Stimulated activated naive B cell treated with anti-CD40 and anti-IgM and Interleukin-4, amounts not matched to agents 10 μg/mL and 1 μg/mL and 100 μg/mL, for 72 hours (primary cell): Measurements from ENCODE around the gene RUBCN.
A peak's percentile ranks its signal among the peaks of the same experiment; 100 is the strongest.
"Not testable (repeated sequence)": the region's sequence is repeated elsewhere in the genome, so short reads cannot be mapped to it uniquely, and the experiment has no call there.

Experiments
- ATAC-seq, 2 donors: fragments of 150-1000 bp; cut with Tn5 transposase; replicated peaks; 2 replicates each; pipeline ENCODE4 v1.10.0; 2021; ENCODE audit warnings: moderate library complexity in 1 of 2
- DNase-seq: peaks from one replicate; pipeline ENCODE4 v3.0.0; 2021
- H3K27ac Mint-ChIP-seq: one replicate; pipeline ENCODE4 v1.8.0; 2022; ENCODE audit warnings: mild to moderate bottlenecking, mixed read lengths
- H3K27me3 Mint-ChIP-seq, 2 donors: one replicate each; pipeline ENCODE4 v1.8.0; 2022; ENCODE audit warnings: mixed read lengths in 2 of 2
- H3K36me3 Mint-ChIP-seq, 2 donors: one replicate each; pipeline ENCODE4 v1.8.0; 2022; ENCODE audit warnings: mixed read lengths in 2 of 2, mild to moderate bottlenecking in 1 of 2
- H3K4me1 Mint-ChIP-seq, 2 donors: one replicate each; pipeline ENCODE4 v1.8.0; 2022; ENCODE audit warnings: mixed read lengths in 2 of 2, mild to moderate bottlenecking in 1 of 2
- H3K4me3 Mint-ChIP-seq, 2 donors: one replicate each; pipeline ENCODE4 v1.8.0; 2022; ENCODE audit warnings: mild to moderate bottlenecking in 2 of 2, mixed read lengths in 2 of 2, moderate library complexity in 1 of 2
- H3K9me3 Mint-ChIP-seq, 2 donors: one replicate each; pipeline ENCODE4 v1.8.0; 2022; ENCODE audit warnings: mixed read lengths in 2 of 2, mild to moderate bottlenecking in 1 of 2

The RUBCN gene

GRCh38 chr3:197748597-197749314 is 12.1 kb upstream of the RUBCN start:
- no peaks in the 10 kb centered on the region for H3K9me3 Mint-ChIP-seq
- DNase-seq (no peak), ATAC-seq (no peak)
- H3K27ac Mint-ChIP-seq: peak overlapping the region; percentile 94
- peaks cover 7 to 17% of the 10 kb centered on the region in 2 donors for H3K36me3 Mint-ChIP-seq
- no peaks in the 10 kb centered on the region for H3K27me3 Mint-ChIP-seq
- peaks cover 22 to 39% of the 10 kb centered on the region in 2 donors for H3K4me1 Mint-ChIP-seq
- H3K4me3 Mint-ChIP-seq: peak overlapping the region; percentile 92 to 97

GRCh38 chr3:197746801-197747237 is 10.1 kb upstream of the RUBCN start:
- Mint-ChIP-seq H3K27ac (no peak overlapping the region), H3K9me3 (no peaks in the 10 kb centered on the region), H3K27me3 (no peaks in the 10 kb centered on the region), H3K4me1 (peaks cover 15 to 30% of the 10 kb centered on the region in 2 donors), H3K36me3 (peaks cover 9 to 21% of the 10 kb centered on the region in 2 donors), H3K4me3 (no peak overlapping the region)
- no peak for DNase-seq
- ATAC-seq: no peak

- peaks cover 7 to 19% of the 10 kb centered on the region in 2 donors for H3K36me3 Mint-ChIP-seq
- peaks cover 13 to 27% of the 10 kb centered on the region in 2 donors for H3K4me1 Mint-ChIP-seq
- DNase-seq: no peak
- H3K9me3 Mint-ChIP-seq: no peaks in the 10 kb centered on the region
- no peaks in the 10 kb centered on the region for H3K27me3 Mint-ChIP-seq
- ATAC-seq: no peak
- H3K27ac Mint-ChIP-seq: no peak overlapping the region
- no peak overlapping the region for H3K4me3 Mint-ChIP-seq
These were observed 9.5 kb upstream of the RUBCN start for GRCh38 chr3:197746209-197746608.

- H3K4me1 Mint-ChIP-seq: peaks cover 9 to 22% of the 10 kb centered on the region in 2 donors
- H3K9me3 Mint-ChIP-seq: no peaks in the 10 kb centered on the region
These were observed 6.1 kb upstream of the RUBCN start for GRCh38 chr3:197742787-197743186.

GRCh38 chr3:197737749-197738462 is 1.2 kb upstream of the RUBCN start:
- no peak overlapping the region for H3K27ac Mint-ChIP-seq

More at GRCh38 chr3:197742787-197743186, 6.1 kb upstream of the RUBCN start:
- H3K36me3 Mint-ChIP-seq: peaks cover 2 to 5% of the 10 kb centered on the region in 2 donors
- DNase-seq (no peak), ATAC-seq (no peak)
- no peak overlapping the region for H3K27ac Mint-ChIP-seq
- no peaks in the 10 kb centered on the region for H3K27me3 Mint-ChIP-seq
- no peak overlapping the region for H3K4me3 Mint-ChIP-seq

GRCh38 chr3:197737319-197737649 is 580 bp upstream of the RUBCN start:
- Mint-ChIP-seq H3K27ac (peak overlapping the region; percentile 99), H3K4me1 (peaks cover 24 to 51% of the 10 kb centered on the region in 2 donors)
- ATAC-seq: no peak

More at GRCh38 chr3:197737749-197738462, 1.2 kb upstream of the RUBCN start:
- DNase-seq (no peak), ATAC-seq (no peak)
- Mint-ChIP-seq H3K4me3 (peak overlapping the region; percentile 88 to 98), H3K4me1 (peaks cover 20 to 45% of the 10 kb centered on the region in 2 donors), H3K27me3 (no peaks in the 10 kb centered on the region), H3K36me3 (peaks cover 20 to 33% of the 10 kb centered on the region in 2 donors), H3K9me3 (no peaks in the 10 kb centered on the region)

GRCh38 chr3:197736010-197736490 is 654 bp downstream of the RUBCN start:
- peaks cover 0 to 2% of the 10 kb centered on the region in 2 donors for H3K9me3 Mint-ChIP-seq
- H3K27me3 Mint-ChIP-seq: no peaks in the 10 kb centered on the region
- DNase-seq: peak; percentile 70
- peaks cover 29 to 59% of the 10 kb centered on the region in 2 donors for H3K4me1 Mint-ChIP-seq
- H3K36me3 Mint-ChIP-seq: peaks cover 33 to 48% of the 10 kb centered on the region in 2 donors
- peak overlapping the region; percentile 99 for H3K27ac Mint-ChIP-seq
- ATAC-seq: peak; percentile 46 to 54
- H3K4me3 Mint-ChIP-seq: peak overlapping the region; percentile 88 to 98

More at GRCh38 chr3:197737319-197737649, 580 bp upstream of the RUBCN start:
- Mint-ChIP-seq H3K36me3 (peaks cover 25 to 39% of the 10 kb centered on the region in 2 donors), H3K9me3 (no peaks in the 10 kb centered on the region), H3K27me3 (no peaks in the 10 kb centered on the region), H3K4me3 (peak overlapping the region; percentile 88 to 98)
- no peak for DNase-seq

- peak overlapping the region; percentile 84 for H3K27ac Mint-ChIP-seq
- no peaks in the 10 kb centered on the region for H3K27me3 Mint-ChIP-seq
- peaks cover 0 to 4% of the 10 kb centered on the region in 2 donors for H3K9me3 Mint-ChIP-seq
- peaks cover 34 to 71% of the 10 kb centered on the region in 2 donors for H3K4me1 Mint-ChIP-seq
- peak overlapping the region; percentile 70 to 88 for H3K4me3 Mint-ChIP-seq
- DNase-seq: peak; percentile 44
- ATAC-seq: peak; percentile 45 to 58
- peaks cover 42 to 58% of the 10 kb centered on the region in 2 donors for H3K36me3 Mint-ChIP-seq
These were observed 1.9 kb downstream of the RUBCN start for GRCh38 chr3:197734667-197735318.

GRCh38 chr3:197733042-197733441 is 3.7 kb downstream of the RUBCN start:
- H3K36me3 Mint-ChIP-seq: peaks cover 48 to 67% of the 10 kb centered on the region in 2 donors
- peak overlapping the region; percentile 44 to 88 for H3K4me3 Mint-ChIP-seq
- DNase-seq (no peak), ATAC-seq (no peak)
- H3K27ac Mint-ChIP-seq: peak overlapping the region; percentile 9
- peaks cover 38 to 74% of the 10 kb centered on the region in 2 donors for H3K4me1 Mint-ChIP-seq
- peaks cover 5% of the 10 kb centered on the region in 2 donors for H3K9me3 Mint-ChIP-seq
- H3K27me3 Mint-ChIP-seq: no peaks in the 10 kb centered on the region

GRCh38 chr3:197731483-197731882 is 5.2 kb downstream of the RUBCN start:
- not testable (repeated sequence) for H3K4me3 Mint-ChIP-seq, DNase-seq, H3K9me3 Mint-ChIP-seq, ATAC-seq, H3K27me3 Mint-ChIP-seq
- Mint-ChIP-seq H3K27ac (peak overlapping the region; percentile 92), H3K4me1 (peaks cover 35 to 74% of the 10 kb centered on the region in 2 donors), H3K36me3 (peaks cover 52 to 71% of the 10 kb centered on the region in 2 donors)

- Mint-ChIP-seq H3K4me1 (peaks cover 33 to 77% of the 10 kb centered on the region in 2 donors), H3K36me3 (peaks cover 50 to 68% of the 10 kb centered on the region in 2 donors)
- H3K9me3 Mint-ChIP-seq: not testable (repeated sequence)
These were observed 5.9 kb downstream of the RUBCN start for GRCh38 chr3:197730770-197731169.

GRCh38 chr3:197730200-197730599 is 6.5 kb downstream of the RUBCN start:
- Mint-ChIP-seq H3K27me3 (no peaks in the 10 kb centered on the region), H3K27ac (peak overlapping the region; percentile 81), H3K4me1 (peaks cover 37 to 76% of the 10 kb centered on the region in 2 donors), H3K9me3 (peaks cover 5% of the 10 kb centered on the region in 2 donors), H3K36me3 (peaks cover 49 to 66% of the 10 kb centered on the region in 2 donors), H3K4me3 (peak overlapping the region in 1 of 2 donors; percentile 58)
- no peak for ATAC-seq
- no peak for DNase-seq

More at GRCh38 chr3:197730770-197731169, 5.9 kb downstream of the RUBCN start:
- not testable (repeated sequence) for H3K27me3 Mint-ChIP-seq, ATAC-seq, H3K27ac Mint-ChIP-seq, DNase-seq
- peak overlapping the region; percentile 39 to 67 for H3K4me3 Mint-ChIP-seq

GRCh38 chr3:197728487-197728886 is 8.2 kb downstream of the RUBCN start:
- H3K4me3 Mint-ChIP-seq: peak overlapping the region; percentile 20 to 54
- peaks cover 5% of the 10 kb centered on the region in 2 donors for H3K9me3 Mint-ChIP-seq
- H3K36me3 Mint-ChIP-seq: peaks cover 42 to 60% of the 10 kb centered on the region in 2 donors
- DNase-seq (no peak), ATAC-seq (peak; percentile 18 to 37)
- peak overlapping the region; percentile 81 for H3K27ac Mint-ChIP-seq
- no peaks in the 10 kb centered on the region for H3K27me3 Mint-ChIP-seq
- H3K4me1 Mint-ChIP-seq: peaks cover 36 to 72% of the 10 kb centered on the region in 2 donors

- peak overlapping the region; percentile 71 for H3K27ac Mint-ChIP-seq
- not testable (repeated sequence) for H3K9me3 Mint-ChIP-seq, DNase-seq, ATAC-seq, H3K4me3 Mint-ChIP-seq, H3K27me3 Mint-ChIP-seq
- H3K4me1 Mint-ChIP-seq: peaks cover 37 to 69% of the 10 kb centered on the region in 2 donors
- peaks cover 39 to 61% of the 10 kb centered on the region in 2 donors for H3K36me3 Mint-ChIP-seq
These were observed 8.8 kb downstream of the RUBCN start for GRCh38 chr3:197727878-197728277.
